ENCODE measurements around the gene MGST1. TPM values are rescaled to one million over a fixed set of nuclear protein-coding genes. Genes with fewer than 3 reads are reported as not detected.
"Not testable (repeated sequence)": the region's sequence is repeated elsewhere in the genome, so short reads cannot be mapped to it uniquely, and the experiment has no call there.

The MGST1 gene
- total and polyA plus RNA-seq, 8 donors, result 65.3 to 679 (median 77.1) TPM

DNA sequence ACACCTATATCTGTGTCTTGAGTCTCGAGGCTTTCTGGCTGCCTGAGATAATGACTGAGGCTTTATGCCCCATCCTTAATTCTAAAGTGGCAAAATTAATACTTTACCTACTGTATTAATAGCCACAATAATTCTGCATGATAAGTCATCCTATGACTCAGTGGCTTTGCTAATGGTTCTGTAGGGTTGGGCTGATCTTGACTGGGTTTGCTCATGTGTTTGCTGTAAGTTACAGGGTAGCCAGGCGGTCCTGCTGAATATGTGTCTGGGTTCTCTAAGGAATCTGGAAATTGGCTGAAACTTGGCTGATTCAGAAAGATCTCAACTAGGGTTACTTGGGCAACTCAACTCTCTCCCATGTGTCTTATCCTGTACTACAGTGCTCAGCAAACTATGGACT, 21.7 kb downstream of the MGST1 start:
- no peaks in the 10 kb centered on the region for H3K27me3 ChIP-seq
- no peak overlapping the region for H3K27ac ChIP-seq
- intact Hi-C loops (cut with DNase I), result no loop called here
- H3K9me3 ChIP-seq, result no peaks in the 10 kb centered on the region
- TF ChIP-seq CTCF (IDR thresholded peaks at IDR 0.05), result no peak
- DNase-seq (no peak), ATAC-seq (no peak)
- peaks cover 0 to 8% of the 10 kb centered on the region in 2 donors for H3K36me3 ChIP-seq
- no peaks in the 10 kb centered on the region for H3K4me1 ChIP-seq
- H3K4me3 ChIP-seq, result no peak overlapping the region

DNA sequence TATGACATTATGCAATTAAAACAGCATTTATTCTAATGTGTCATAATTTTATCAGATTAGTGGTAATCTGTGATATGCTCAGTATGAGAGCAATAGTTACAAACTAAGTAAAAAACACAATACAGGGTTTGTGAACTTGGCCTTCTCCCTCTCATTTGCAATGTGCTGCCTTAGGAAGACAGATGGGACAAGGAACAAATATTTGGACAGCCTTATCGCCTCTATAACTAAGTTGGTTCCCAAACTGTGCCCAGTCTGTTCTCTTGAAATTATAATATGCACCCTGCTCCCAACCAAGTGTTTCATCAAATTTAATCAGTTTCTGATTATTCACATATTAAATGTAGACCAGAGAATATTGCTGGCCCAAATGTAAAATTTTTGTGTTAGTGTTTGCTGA, 22.7 kb downstream of the MGST1 start:
- Histone ChIP-seq H3K4me3 (no peak overlapping the region), H3K27me3 (no peaks in the 10 kb centered on the region), H3K27ac (no peak overlapping the region), H3K36me3 (no peaks in the 10 kb centered on the region), H3K4me1 (no peaks in the 10 kb centered on the region), H3K9me3 (no peaks in the 10 kb centered on the region)
- TF ChIP-seq CTCF (IDR thresholded peaks at IDR 0.05), result no peak
- DNase-seq (no peak), ATAC-seq (no peak)
- intact Hi-C loops (cut with DNase I), result no loop called here

DNA sequence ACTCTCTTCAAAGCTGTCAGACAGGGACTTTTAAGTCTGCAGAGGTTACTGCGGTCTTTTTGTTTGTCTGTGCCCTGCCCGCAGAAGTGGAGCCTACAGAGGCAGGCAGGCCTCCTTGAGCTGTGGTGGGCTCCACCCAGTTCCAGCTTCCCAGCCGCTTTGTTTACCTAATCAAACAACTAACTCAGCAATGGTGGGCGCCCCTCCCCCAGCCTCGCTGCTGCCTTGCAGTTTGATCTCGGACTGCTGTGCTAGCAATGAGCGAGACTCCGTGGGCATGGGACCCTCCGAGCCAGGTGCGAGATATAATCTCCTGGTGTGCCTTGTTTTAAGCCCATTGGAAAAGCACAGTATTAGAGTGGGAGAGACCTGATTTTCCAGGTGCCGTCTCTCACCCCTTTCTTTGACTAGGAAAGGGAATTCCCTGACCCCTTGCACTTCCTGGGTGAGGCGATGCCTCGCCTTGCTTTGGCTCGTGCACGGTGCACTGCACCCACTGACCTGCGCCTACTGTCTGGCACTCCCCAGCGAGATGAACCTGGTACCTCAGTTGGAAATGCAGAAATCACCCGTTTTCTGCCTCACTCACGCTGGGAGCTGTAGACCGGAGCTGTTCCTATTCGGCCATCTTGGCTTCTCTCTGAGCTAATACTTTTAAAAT, 35.3 kb downstream of the MGST1 start:
- peak in 1 of 4 donors; percentile 58 for DNase-seq
- H3K27ac ChIP-seq; intact Hi-C loops (cut with DNase I); H3K27me3 ChIP-seq; ATAC-seq; H3K4me3 ChIP-seq; H3K9me3 ChIP-seq; H3K36me3 ChIP-seq; H3K4me1 ChIP-seq: not testable (repeated sequence)

GRCh38 chr12:16384732-16385131, 37.3 kb downstream of the MGST1 start:
- peaks cover 0 to 2% of the 10 kb centered on the region in 2 donors for H3K4me1 ChIP-seq
- intact Hi-C loops (cut with DNase I), result no loop called here
- no peak for TF ChIP-seq CTCF (IDR thresholded peaks at IDR 0.05)
- no peaks in the 10 kb centered on the region for H3K36me3 ChIP-seq
- no peak overlapping the region for H3K4me3 ChIP-seq
- no peak for DNase-seq
- no peak for ATAC-seq
- no peaks in the 10 kb centered on the region for H3K9me3 ChIP-seq
- H3K27ac ChIP-seq, result no peak overlapping the region
- H3K27me3 ChIP-seq, result no peaks in the 10 kb centered on the region

GRCh38 chr12:16385782-16386646, 38.6 kb downstream of the MGST1 start:
- H3K36me3 ChIP-seq, result no peaks in the 10 kb centered on the region
- ATAC-seq (peak; percentile 91), DNase-seq (peak in 2 of 4 donors; percentile 38 to 72)
- H3K9me3 ChIP-seq, result no peaks in the 10 kb centered on the region
- intact Hi-C loops (cut with DNase I), result no loop called here
- no peak overlapping the region for H3K4me3 ChIP-seq
- H3K4me1 ChIP-seq, result peaks cover 0 to 2% of the 10 kb centered on the region in 2 donors
- H3K27me3 ChIP-seq, result no peaks in the 10 kb centered on the region
- peak in 1 of 2 donors; percentile 37 for TF ChIP-seq CTCF (IDR thresholded peaks at IDR 0.05)
- H3K27ac ChIP-seq, result no peak overlapping the region

Measured in left lung (tissue), 10 donors.